NCI-H1092 (cell line): ENCODE measurements around the gene APOL6.

Source experiments
- DNase-seq: peaks from one replicate; lab custom pipeline; 2025; lab: John Stamatoyannopoulos, UW

The APOL6 gene, protein sequence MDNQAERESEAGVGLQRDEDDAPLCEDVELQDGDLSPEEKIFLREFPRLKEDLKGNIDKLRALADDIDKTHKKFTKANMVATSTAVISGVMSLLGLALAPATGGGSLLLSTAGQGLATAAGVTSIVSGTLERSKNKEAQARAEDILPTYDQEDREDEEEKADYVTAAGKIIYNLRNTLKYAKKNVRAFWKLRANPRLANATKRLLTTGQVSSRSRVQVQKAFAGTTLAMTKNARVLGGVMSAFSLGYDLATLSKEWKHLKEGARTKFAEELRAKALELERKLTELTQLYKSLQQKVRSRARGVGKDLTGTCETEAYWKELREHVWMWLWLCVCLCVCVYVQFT

GRCh38 chr22:35648066-35649025 lies at the start of gene APOL6:
APOL6 (plus strand) TSS chr22:35648446; CDS start chr22:35656426, 7,980 bp downstream.
- no peak for DNase-seq

GRCh38 chr22:35599364-35599763 lies 48.9 kb upstream of the APOL6 start:
- DNase-seq, result no peak

- DNase-seq, result no peak
These were observed 47.8 kb upstream of the APOL6 start for GRCh38 chr22:35600476-35600875.

- no peak for DNase-seq
These were observed 47.1 kb upstream of the APOL6 start for GRCh38 chr22:35601013-35601580.

DNA sequence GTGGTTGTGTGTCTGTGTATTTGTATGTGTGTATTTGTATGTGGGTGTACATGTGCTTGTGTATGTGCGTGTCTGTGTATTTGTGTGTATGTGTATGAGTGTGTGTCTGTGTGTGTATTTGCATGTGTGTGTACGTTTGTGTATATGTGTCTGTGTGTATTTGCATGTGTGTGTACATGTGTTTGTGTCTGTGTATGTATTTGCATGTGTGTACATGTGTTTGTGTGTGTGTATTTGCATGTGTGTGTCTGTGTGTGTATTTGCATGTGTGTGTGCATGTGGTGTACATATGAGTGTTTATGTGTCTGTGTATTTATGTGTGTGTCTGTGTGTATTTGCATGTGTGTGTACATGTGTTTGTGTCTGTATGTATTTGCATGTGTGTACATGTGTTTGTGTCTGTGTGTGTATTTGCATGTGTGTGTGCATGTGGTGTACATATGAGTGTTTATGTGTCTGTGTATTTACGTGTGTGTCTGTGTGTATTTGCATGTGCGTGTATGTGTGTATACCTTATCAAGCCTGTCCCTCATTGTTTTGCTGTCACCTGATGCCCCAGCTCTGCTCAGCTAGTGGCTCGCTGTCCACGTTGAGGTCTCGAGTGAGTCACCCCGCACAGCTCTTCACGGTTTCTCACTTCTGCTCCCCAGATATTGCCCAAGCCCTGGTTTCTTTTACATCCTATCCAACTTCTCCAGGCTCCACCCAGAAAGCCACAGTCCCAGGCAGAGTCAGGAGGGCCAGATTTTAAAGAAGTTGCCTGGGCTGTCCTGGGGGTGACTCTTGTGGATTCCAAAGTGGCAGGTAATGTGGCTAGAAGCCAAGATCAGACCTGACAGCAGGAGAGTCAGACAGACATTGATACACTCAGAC lies 46.3 kb upstream of the APOL6 start:
- no peak for DNase-seq

DNA sequence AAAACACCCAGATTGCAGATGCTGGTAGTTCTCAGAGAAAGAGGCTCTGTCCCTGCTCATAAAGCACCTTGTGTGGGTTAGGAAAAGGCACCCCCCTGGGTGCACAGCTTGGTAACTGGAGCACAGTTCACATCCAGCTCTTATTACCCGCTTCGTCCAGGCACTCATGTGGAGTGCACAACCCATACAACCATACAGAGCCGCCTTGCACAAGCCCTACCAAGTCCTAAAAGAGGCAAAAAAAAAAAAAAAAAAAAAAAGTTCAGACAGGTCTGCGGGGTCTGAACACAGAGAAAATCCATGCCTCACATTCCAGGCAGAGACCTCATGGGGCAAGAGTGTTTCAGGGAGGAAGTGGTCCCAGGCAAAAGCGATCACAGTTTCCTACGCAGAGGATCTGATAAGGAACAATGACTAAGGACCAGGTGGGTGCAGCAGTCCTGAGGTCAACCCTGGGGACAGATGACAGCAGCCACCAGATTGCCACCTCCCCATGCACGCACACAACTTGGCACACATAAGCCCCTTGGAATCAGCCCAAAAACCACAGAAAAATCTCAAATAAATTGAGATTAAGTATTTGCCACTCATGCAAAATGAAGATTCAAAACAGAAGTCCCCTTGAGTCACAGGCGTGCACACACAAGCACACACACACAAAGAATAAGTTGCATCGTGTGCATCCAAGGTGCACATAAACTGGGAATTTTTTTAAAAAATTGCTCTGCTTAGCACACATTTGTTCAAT lies 43.5 kb upstream of the APOL6 start:
- DNase-seq, result no peak

DNA sequence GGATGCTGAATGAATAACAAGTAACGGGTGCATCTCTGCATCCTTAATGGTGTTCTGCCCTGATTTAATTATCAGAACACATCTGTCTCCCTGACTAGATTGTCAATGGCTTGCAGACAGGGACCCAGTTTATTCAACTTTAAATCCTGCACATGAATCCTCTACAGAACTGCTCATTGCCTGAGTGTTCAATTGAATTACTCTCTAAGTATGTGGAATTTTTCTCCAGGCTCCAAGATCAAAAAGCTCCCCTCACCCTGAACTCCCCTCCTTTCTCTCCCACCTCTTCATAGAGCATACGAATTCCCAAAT lies 42.9 kb upstream of the APOL6 start:
- DNase-seq, result no peak

- no peak for DNase-seq
These were observed 42.3 kb upstream of the APOL6 start for GRCh38 chr22:35605851-35606481.

- no peak for DNase-seq
These were observed 41.3 kb upstream of the APOL6 start for GRCh38 chr22:35606916-35607315.

GRCh38 chr22:35608088-35608487 lies 40.2 kb upstream of the APOL6 start:
- DNase-seq, result no peak

DNA sequence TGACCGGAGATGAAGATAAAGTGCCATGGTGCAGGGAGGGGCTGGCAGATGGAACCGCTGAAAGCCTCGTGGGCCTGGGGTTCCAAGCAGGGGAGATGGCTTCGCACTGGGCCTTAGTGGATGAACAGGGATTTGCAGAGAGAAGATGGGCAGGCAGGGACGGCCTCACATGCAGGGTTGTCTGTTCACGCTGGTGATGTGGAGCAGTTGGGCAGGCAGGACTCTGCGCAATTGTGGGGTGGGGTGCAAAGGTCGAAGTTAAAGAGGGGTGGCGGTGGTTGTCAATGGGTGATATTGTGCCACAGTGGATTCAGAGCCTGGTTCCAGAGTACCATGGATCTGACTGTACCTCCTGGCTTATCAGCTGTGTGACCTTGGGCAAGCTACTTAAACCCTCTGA lies 39.0 kb upstream of the APOL6 start:
- DNase-seq, result no peak

DNA sequence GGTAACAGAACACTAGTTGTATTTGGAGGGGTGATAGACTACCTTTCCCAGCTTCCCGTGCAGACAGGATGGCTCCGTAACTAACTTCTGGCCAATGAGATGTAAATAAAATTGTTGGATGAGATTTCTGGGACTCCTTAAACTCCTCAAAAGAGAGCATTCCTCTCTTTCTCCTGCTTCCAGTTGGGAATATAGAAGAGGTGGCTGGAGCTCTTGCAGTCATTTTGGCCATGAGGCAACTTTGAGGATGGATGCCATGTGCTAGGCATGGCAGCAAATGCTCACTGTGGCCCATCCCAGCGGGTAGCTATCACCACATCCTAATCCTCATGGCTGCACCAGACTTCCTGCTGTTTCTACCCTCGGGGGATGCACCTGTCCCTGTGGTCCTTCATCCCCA lies 38.5 kb upstream of the APOL6 start:
- no peak for DNase-seq

DNA sequence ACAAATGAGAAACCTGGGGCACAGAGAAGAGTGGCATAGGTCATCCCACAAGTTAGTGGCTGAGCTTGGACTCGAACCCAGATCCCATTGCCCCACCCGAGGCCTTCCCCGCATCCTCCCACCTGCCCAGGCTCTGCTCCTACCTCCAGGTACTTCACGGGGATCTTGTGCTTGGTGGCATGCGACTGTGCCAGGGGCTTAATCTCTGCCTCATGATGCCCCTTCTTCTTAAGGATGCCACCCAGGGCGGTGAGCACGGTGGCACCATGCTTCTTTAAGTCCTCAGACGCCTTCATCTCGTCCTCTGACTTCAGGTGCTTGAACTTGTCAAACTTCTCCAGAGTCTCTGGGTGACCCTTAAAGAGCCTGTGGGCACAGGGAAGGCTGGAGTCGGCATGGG lies 37.5 kb upstream of the APOL6 start:
- no peak for DNase-seq

DNA sequence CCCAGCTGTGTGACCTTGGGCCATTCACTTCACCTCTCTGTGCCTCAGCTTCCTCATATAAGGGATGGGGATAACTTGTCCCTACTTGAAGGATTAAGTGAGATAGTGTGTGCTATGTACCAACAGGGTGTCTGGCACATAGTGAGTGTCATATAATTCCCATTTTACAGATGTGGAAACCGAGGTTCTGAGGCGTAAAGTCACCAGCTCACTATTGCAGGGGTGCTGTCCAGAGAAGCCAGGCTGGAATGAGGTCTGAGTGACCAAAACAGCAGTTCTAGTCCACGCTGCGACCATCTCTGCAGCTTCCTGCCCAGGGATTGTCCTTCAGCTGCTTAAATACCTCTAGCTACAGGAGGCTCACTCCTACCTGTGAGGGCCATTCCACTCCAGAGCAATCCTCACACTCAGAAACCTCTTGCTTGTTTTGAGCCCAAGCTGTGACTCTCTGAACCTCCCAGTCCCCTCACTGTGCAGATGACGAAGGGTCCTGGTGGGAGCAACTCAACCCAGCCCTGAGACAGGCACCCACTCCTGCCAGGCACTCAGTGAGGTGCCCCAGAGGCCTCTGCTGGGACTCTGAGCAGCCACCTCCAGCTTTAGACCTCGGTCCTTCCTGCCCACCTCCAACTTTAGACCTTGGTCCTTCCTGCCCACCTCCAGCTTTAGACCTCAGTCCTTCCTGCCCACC lies 36.9 kb upstream of the APOL6 start:
- no peak for DNase-seq

GRCh38 chr22:35611891-35612576 lies 36.2 kb upstream of the APOL6 start:
- DNase-seq, result no peak

DNA sequence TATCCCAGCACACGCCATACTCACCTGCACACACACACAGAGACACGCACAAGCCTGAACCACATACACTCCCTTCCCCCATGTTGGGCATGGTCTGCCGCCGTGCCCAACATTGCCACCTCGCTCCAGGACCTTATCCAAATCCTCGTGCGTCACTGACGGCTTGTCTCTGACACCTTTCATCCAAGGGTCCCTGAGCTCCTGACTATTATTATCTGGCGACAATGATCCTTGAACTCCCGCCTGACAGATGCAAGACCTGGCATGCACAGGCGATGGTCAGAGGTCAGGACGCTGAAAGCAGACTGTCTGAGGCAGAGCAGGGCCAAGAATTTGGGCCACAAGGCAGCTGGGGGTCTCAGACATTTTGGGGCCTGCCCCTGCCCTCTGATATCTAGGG lies 35.3 kb upstream of the APOL6 start:
- DNase-seq, result no peak

DNA sequence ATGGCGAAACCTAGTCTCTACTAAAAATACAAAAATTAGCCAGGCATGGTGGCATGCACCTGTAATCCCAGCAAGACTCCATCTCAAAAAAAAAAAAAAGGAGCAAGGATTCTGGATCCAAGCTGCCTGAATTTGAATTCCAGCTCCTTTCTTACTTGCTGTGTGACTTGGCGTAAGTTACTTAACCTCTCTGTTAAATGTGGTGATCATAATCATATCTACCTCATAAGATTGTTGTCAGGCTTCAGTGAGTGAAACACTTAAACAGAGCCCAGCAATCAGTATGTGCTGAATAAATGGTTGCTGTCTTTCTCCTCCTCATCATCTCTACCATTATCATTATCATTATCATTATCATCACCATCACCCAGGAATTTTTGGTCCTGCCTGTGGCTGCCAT lies 33.8 kb upstream of the APOL6 start:
- no peak for DNase-seq

- DNase-seq, result no peak
These were observed 33.1 kb upstream of the APOL6 start for GRCh38 chr22:35615156-35615555.

DNA sequence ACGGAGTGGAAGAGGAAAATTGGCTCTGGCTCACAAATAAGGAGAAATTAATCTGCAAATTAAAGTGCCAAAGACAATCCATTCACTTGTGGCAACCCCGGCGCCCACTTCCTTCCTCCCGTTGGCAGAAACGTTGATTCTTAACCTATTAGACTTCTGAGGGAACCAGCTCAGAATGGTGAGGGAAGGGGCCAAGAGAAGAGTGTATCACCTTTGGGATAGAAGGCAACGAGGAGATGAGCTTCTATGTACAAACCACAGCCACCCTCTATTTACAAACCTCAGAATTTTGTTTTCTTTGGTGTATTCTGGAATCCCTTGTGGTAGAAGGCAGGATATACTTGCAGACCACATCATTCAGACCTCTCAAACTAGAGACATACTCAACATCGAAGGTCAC lies 32.2 kb upstream of the APOL6 start:
- no peak for DNase-seq
